ENCODE results near the gene CYB561A3.
"Not testable (repeated sequence)": the region's sequence is repeated elsewhere in the genome, so short reads cannot be mapped to it uniquely, and the experiment has no call there.

Gene CYB561A3, protein sequence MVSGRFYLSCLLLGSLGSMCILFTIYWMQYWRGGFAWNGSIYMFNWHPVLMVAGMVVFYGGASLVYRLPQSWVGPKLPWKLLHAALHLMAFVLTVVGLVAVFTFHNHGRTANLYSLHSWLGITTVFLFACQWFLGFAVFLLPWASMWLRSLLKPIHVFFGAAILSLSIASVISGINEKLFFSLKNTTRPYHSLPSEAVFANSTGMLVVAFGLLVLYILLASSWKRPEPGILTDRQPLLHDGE

GRCh38 chr11:61361741-61362541 is at the start of gene CYB561A3, which contains the start of gene TMEM138:
TSS of gene CYB561A3 (minus strand) at chr11:61361882. CDS start at chr11:61356713, 5,169 bp downstream.
TSS of gene TMEM138 (plus strand) at chr11:61362374. CDS start at chr11:61364391, 2,017 bp downstream.
- peak; percentile 95 for DNase-seq

DNA sequence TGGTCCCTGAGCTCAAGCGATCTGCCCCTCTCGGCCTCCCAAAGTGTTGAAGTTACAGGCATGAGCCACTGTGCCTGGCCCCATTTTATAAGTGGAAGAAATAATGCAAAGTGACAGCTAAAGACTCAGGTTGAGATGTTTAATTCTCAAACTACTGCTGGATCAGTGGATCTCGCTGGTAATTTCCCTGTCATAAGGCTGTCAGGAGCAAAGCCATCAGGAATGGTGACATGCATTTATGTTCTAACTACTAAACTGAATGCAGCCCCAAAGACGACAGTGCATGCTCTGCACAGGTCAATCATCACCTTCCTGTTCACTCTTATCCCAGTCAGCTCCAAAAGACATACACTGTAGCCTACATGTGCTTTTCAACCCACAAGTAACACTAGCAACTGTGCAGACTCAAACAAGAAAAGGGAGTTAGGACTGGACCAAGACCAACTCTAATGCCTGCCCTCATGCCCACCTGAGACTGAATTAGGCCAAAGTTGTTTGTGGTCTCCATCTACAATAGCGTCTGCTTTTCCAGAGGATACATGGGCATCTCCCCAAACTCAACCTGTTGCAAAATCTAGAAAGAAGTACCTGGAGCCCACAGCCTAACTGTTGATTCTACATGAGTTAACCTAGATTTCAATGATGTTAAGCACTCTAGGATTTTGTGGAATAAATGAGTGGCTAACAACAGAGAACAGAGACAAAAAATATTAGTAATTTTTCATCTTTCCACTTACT is 45.5 kb upstream of the CYB561A3 start:
- DNase-seq, result no peak

DNA sequence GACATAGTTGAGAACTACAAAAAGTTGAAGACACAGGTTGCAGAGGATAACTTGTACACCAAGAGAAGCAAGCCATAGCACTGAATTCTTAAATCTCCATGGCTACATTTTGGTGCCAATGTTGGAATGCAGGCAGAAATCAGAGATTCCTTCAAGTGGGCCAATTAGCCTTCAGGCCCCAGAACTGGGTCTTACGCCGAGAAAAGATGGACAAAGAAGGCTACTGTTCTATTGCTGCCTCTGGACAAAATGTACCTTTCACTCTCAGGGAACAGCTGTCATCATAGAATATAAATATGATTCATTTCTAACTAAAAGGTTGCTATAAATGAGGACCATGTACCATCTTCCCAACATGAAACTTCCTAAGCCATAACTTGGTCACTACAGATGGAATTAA is 44.4 kb upstream of the CYB561A3 start:
- DNase-seq, result no peak

DNA sequence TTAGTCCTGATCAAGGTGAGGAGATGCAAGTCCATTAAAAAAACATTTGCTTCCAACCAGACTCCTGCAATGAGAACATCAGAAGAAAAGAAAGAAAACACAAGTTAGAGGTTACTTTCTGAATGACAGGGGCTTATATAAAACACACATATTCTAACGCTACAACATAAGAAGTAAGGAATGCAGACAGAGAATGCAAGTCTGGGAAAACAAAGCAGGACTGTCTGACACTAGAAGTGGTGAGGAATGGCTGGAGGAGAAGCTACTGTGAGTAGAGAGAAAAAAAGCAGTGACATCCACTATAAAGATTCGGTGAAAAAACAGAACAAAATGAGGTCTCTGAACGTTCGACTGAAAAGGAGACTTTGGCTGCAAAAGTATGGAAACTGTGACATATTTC is 43.0 kb upstream of the CYB561A3 start:
- DNase-seq, result no peak

DNA sequence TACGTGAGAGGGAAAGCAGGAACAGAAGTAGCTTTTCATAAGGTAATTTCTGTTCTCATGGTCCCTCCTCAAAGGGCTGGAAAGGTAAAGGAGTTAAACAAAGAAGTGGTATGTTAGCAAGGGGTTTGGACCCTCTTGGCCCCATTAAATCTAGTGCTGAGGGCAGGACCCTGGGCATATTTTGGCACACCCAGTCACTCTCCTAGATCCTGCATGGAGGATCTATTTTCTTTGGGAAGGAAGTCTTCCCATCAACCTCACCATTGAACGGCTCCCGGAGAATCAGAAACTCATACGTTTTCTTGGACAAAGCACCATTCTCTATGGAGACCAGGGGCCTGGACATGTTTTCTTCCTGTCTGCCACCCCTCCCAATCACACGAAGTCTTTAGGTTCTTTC is 42.4 kb upstream of the CYB561A3 start:
- no peak for DNase-seq

GRCh38 chr11:61403658-61404057 is 42.0 kb upstream of the CYB561A3 start:
- no peak for DNase-seq

DNA sequence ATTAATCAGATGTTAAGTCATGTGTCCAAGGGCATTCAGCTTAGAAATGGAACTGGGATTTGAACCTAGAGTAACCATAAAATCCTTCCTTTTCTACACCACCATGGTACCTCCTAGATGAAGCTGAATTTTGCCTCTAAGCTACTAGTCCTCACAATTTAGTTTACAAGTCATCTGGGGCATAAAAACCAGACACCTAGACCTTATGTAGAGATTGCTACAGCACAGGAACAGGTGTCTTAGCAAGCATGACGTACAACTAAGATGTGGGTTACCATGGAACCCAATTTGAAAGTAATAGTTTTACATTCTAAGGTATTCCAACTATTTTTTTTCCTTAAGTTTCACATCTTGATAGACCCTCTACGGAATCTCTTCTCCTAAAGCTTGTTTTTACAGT is 39.9 kb upstream of the CYB561A3 start:
- no peak for DNase-seq

- DNase-seq, result no peak
Observed at GRCh38 chr11:61401173-61401572, 39.5 kb upstream of the CYB561A3 start.

GRCh38 chr11:61392981-61393595 is 31.4 kb upstream of the CYB561A3 start:
- DNase-seq, result peak; percentile 40

GRCh38 chr11:61390161-61390560 is 28.5 kb upstream of the CYB561A3 start:
- DNase-seq, result no peak

DNA sequence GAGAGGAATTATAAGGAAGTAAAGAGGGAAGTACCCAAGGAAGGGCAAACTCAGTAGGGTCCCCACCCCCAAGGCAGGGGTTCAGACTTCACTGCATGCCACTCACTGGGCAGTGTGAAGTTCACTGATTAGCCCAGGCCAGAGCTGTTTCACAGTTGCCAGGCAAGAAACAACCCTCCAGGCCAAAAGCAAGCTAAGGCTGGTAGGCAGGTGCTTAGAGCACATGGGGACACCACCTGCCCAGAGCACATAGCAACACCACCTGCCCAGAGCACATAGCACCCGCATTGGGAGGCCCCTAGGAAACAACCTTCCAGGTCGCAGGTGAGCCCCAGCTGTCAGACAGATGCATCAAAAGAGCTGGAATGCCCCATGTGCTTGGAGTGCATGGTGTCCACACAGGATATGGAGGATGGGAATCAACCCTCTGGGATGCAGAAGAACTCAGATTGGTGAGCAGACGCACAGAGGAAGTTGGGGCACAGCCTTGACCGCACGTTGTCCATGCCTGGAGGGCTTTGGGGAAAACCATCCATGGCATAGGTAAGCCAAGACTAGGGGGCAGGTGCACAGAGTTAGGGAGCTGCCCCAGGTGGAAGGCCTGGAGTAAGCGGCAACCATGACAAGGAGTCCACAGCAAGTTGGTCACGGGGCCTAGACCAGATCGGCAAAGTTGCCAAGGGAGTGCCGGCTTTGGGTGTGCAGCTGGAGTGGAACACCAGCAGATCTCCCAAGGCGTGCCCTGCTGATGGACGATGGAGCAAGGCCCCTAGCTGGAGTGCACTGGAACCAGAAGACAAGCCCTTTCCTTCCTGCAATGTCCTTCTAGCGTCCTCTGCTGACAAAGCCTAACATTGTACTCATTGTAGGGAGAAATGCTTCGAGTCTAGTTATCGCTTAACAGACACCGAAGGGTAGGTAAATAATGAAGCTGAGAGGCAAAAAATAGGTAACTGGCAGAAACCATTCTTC is 22.9 kb upstream of the CYB561A3 start:
- peak; percentile 26 for DNase-seq

GRCh38 chr11:61383859-61384258 is 22.2 kb upstream of the CYB561A3 start:
- not testable (repeated sequence) for DNase-seq

- no peak for DNase-seq
Observed at GRCh38 chr11:61380884-61381283, 19.2 kb upstream of the CYB561A3 start.

DNA sequence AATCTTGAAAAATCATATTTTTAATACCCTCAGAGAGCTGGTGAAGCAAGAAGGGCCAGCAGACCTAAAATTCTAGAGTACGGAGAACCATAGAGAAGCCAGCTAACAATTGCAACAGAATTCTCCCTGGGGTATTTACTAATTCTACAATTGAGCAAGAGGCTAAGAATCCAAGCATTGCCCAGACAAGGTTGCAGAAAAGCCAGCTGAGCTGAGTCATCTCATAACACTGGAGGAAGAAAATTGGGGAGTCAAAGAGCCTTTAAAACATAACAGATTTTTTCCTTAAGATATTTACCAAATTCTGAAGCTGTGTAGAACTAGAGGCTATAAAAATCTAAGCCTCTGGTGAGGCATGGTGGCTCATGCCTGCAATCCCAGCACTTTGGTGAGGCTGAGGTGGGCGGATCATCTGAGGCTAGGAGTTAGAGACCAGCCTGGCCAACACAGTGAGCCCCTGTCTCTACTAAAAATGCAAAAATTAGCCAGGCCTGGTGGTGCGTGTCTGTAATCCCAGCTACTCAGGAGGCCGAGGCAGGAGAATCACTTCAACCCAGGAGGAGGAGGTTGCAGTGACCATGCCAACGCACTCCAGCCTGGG is 17.1 kb upstream of the CYB561A3 start:
- peak; percentile 93 for DNase-seq

- DNase-seq, result no peak
Observed at GRCh38 chr11:61377461-61378160, 15.9 kb upstream of the CYB561A3 start.

DNA sequence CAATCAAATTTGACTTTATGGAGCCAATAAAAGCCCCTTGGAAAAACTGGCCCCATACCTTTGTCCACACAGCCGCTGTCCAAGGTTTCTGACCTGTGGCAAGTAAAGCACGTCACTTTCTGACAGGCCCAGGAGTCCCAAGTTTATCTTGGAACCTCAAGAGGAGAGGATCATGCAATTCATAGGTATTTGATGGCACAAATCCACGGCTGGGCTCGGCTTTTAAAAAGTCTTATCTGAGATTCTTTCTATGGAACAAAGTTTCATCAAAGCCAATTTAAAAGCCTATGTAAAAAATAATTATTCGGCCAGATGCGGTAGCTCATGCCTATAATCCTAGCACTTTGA is 14.1 kb upstream of the CYB561A3 start:
- no peak for DNase-seq

GRCh38 chr11:61372659-61373420 is 11.2 kb upstream of the CYB561A3 start:
- DNase-seq, result no peak

DNA sequence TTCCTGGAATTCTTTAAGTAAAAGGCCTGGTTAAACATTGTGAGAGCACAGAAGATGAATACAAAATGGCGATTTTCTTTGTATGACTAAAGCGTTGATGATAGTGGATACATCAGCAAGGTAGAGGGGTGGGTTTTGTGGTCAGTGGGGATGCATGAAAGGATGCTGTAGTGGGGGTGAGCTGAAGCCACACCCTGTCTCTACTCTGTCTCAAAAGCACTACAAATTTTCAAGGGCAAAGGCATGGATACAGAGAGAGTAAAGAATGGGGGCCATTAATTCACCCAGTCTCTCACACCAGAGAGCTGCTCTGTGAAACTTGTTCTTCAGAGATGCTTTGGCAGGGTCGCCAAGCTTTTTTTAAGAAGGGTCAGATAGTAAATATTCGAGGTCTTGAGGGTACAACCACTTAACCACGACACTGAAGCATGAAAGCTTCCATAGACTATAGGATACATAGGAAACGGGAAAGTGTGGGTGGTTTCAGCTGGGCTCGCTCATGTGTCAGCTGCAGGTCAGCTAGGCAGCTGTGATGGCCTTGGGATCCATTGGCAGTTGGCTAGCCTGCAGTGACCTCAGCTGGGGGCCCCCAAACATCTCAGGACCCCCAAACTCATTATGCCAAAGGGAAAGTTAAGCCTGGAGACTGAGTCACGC is 8.8 kb upstream of the CYB561A3 start:
- DNase-seq, result no peak

Measured in EL (cell line).